K562 (cell line): ENCODE results near the gene SHISAL2A. TPM values are rescaled to one million over a fixed set of nuclear protein-coding genes. Genes with fewer than 3 reads are reported as not detected.

Experiments used
- BRD4 ChIP-seq: fragments of 200-600 bp; sonication (generic); IDR thresholded peaks from 2 replicates; pipeline ENCODE4 v1.6.1; 2017; ENCODE audit warnings: inconsistent platforms
- CHD1 ChIP-seq: fragments of 200-600 bp; sonication (generic); IDR thresholded peaks from one replicate; pipeline ENCODE4 v1.6.1; 2012; ENCODE audit warnings: mild to moderate bottlenecking, moderate library complexity, low read length, inconsistent platforms
- DDX20 ChIP-seq: fragments of 450-650 bp; IDR thresholded peaks from 2 replicates; pipeline ENCODE4 v1.6.1; 2016; ENCODE audit warnings: missing genetic modification characterization, low read depth, mild to moderate bottlenecking, missing compliant biosample characterization, moderate library complexity
- FOXA3 ChIP-seq, 2 experiments: fragments of 450-650 bp in 1 of 2; sonication (generic) in 1 of 2; formaldehyde crosslinking; IDR thresholded peaks in 1 of 2; conservative IDR thresholded peaks in 1 of 2; 2 replicates each; pipeline versions ENCODE4 v1.4.0 to v1.8.0; 2020 to 2022; ENCODE audit warnings: mild to moderate bottlenecking in 2 of 2, missing genetic modification reagents in 1 of 2
- GATAD2A ChIP-seq: fragments of 450-650 bp; IDR thresholded peaks from 2 replicates; pipeline ENCODE4 v1.6.1; 2017
- HDAC3 ChIP-seq: fragments of 450-650 bp; IDR thresholded peaks from 2 replicates; pipeline ENCODE4 v1.6.1; 2018; ENCODE audit warnings: borderline replicate concordance, mild to moderate bottlenecking, moderate library complexity; ENCODE audit not compliant: partially characterized antibody
- IFI16 ChIP-seq: fragments of 250-450 bp; sonication (Bioruptor Pico); IDR thresholded peaks from 2 replicates; pipeline ENCODE4 v2.1.2; 2022; ENCODE audit warnings: mild to moderate bottlenecking, inconsistent platforms
- MCM5 ChIP-seq: fragments of 450-650 bp; IDR thresholded peaks from 2 replicates; pipeline ENCODE4 v1.6.1; 2016; ENCODE audit warnings: low read depth
- PPARD ChIP-seq: fragments of 250-450 bp; sonication (Bioruptor Pico); IDR thresholded peaks from 2 replicates; pipeline ENCODE4 v1.8.0; 2022; ENCODE audit warnings: inconsistent platforms, mild to moderate bottlenecking, moderate library complexity
- PRMT5 ChIP-seq: sonication (generic); formaldehyde crosslinking; IDR thresholded peaks from 2 replicates; pipeline ENCODE4 v1.5.0; 2020; ENCODE audit warnings: missing genetic modification reagents
- SMARCB1 ChIP-seq: IDR thresholded peaks from 2 replicates; pipeline ENCODE4 v1.6.1; 2011; ENCODE audit warnings: improper control_type of control experiment, low read depth; ENCODE audit not compliant: insufficient read length
- TBL1XR1 ChIP-seq, 2 experiments: IDR thresholded peaks; 2 replicates each; pipeline ENCODE4 v1.6.1; 2012; ENCODE audit warnings: improper control_type of control experiment in 2 of 2, low read length in 2 of 2, mild to moderate bottlenecking in 1 of 2
- TRIM28 ChIP-seq: fragments of 450-650 bp; IDR thresholded peaks from 2 replicates; pipeline ENCODE4 v1.6.1; 2017
- XRCC5 ChIP-seq: fragments of 200-400 bp; formaldehyde crosslinking; IDR thresholded peaks from 2 replicates; pipeline ENCODE4 v1.6.1; 2017; ENCODE audit warnings: low read depth, mild to moderate bottlenecking, low read length
- ZNF583 ChIP-seq: fragments of 250-450 bp; sonication (Bioruptor Pico); IDR thresholded peaks from 2 replicates; pipeline ENCODE4 v1.4.0; 2020
- polyA plus RNA-seq, 8 experiments: library from polyadenylated mRNA; depleted of rRNA in 4 of 8; stranded (reverse) in 5 of 8; unstranded in 3 of 8; fragments of >200 nt; fragmentation: Nextera tagmentation in 2 of 8; fragmentation: Illumina TruSeq in 1 of 8; extraction: Ambion mirVana in 2 of 8; extraction: Trizol in 1 of 8; gene quantifications; 2 replicates each; pipeline versions ENCODE4 v1.2.1 to v1.2.3, GENCODE V29; 2011 to 2014; ENCODE audit warnings: inconsistent platforms in 1 of 8, missing spikeins in 1 of 8
- total RNA-seq, 7 experiments: library from RNA; depleted of rRNA in 6 of 7; stranded (reverse); fragments of >200 nt in 6 of 7; fragmentation: Illumina TruSeq in 2 of 7; extraction: Trizol in 2 of 7; gene quantifications; 2 replicates each; pipeline versions ENCODE4 v1.2.1 to v1.2.3, GENCODE V29; 2011 to 2021; ENCODE audit warnings: low replicate concordance in 1 of 7
- TF ChIP-seq, protein P1 (sequence below): fragments of 450-650 bp; formaldehyde crosslinking; IDR thresholded peaks from 2 replicates; pipeline ENCODE4 v1.4.0; 2022; ENCODE audit warnings: mild to moderate bottlenecking, moderate library complexity
- TF ChIP-seq, protein P2 (sequence below): fragments of 450-650 bp; IDR thresholded peaks from 2 replicates; pipeline ENCODE4 v1.7.0; 2016; ENCODE audit warnings: borderline replicate concordance
- TF ChIP-seq, protein P3 (sequence below): fragments of 450-650 bp; formaldehyde crosslinking; IDR thresholded peaks from 2 replicates; pipeline ENCODE4 v1.4.0; 2020; ENCODE audit warnings: mild to moderate bottlenecking, mixed read lengths
- TF ChIP-seq, protein P4 (sequence below): sonication (generic); formaldehyde crosslinking; IDR thresholded peaks from 2 replicates; pipeline ENCODE4 v1.4.0; 2020; ENCODE audit warnings: mild to moderate bottlenecking, missing genetic modification reagents
- TF ChIP-seq, protein P5 (sequence below), 2 experiments: fragments of 450-650 bp in 1 of 2; sonication (generic) in 1 of 2; formaldehyde crosslinking in 1 of 2; IDR thresholded peaks in 1 of 2; conservative IDR thresholded peaks in 1 of 2; 2 replicates each; pipeline versions ENCODE4 v1.6.1 to v1.8.1; 2016 to 2023; ENCODE audit warnings: mild to moderate bottlenecking in 2 of 2, moderate library complexity in 2 of 2, inconsistent platforms in 1 of 2, missing genetic modification reagents in 1 of 2

Gene SHISAL2A
- total and polyA plus RNA-seq, 9 of the 15 experiments (the other 6 are each of a cell fraction or from before 2014, with no cell fraction given), result 0.11 TPM; not detected in 8

DNA sequence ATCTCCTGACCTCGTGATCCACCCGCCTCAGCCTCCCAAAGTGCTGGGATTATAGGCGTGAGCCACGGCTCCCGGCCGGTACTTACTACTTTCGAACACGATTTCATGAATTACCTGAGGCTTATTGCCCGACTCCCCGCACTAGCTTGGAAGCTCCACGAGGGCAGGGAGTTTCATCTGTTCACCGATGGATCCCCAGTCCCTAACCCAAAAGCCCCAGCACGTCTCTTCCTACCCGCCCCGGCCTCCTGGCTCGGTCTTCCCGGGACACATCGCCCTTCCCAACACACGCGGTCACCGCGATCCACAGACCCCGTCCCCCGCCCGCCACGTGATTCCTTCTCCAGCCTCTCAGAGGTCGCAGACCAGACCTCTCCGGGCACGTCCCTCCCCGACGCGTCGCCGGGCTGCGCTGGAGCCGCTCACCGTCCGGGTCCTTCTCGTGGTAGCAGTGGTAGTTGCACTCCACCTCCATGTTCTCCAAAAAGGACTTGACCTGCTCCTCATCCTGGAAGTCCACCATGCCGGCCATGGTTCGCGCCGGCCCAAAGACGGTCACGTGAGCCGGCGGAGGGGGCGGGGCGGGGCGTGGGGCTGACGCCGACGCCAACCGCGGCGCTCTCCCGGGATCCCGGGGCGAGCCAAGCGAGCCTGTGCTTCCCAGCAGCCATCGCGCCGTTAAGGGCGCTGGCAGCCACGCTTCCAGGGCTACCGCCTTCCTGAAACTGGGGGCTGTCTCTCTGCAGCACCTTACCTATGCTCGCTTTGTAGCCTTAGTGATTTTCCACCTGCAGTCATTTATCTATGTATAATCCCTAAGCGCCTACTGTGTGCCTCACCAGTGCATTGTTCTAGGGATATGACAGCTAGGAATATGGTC is 65.1 kb downstream of the SHISAL2A start, which contains the start of gene COA7 (continued):
- TF ChIP-seq, protein P1, sequence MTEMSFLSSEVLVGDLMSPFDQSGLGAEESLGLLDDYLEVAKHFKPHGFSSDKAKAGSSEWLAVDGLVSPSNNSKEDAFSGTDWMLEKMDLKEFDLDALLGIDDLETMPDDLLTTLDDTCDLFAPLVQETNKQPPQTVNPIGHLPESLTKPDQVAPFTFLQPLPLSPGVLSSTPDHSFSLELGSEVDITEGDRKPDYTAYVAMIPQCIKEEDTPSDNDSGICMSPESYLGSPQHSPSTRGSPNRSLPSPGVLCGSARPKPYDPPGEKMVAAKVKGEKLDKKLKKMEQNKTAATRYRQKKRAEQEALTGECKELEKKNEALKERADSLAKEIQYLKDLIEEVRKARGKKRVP (CRISPR knock-in tag), result peak; percentile 21; the same call in 1 of the 2 replicates
- TF ChIP-seq TRIM28 (peak; percentile 79), BRD4 (peak; percentile 86; the same call in 1 of the 2 replicates), GATAD2A (peak; percentile 35), IFI16 (CRISPR knock-in tag) (peak; percentile 63; the same call in 1 of the 2 replicates), FOXA3 (CRISPR knock-in tag; conservative IDR thresholded peaks at IDR 0.05 in 1 of 2, IDR thresholded peaks at IDR 0.05 in 1 of 2) (no peak; a peak in 1 of 4 replicates), PRMT5 (CRISPR knock-in tag) (peak; percentile 64; the same call in 1 of the 2 replicates), DDX20 (tag) (no peak), PPARD (no peak), HDAC3 (no peak), TBL1XR1 (IDR thresholded peaks at IDR 0.05; ENCODE audit: low read length in 2 of 2) (peak; percentile 33 to 67; a peak in 1 of 4 replicates), MCM5 (no peak), CHD1 (no peak), ZNF583 (CRISPR knock-in tag) (peak; percentile 50; the same call in 1 of the 2 replicates), XRCC5 (no peak), SMARCB1 (no peak)
- TF ChIP-seq, protein P2, sequence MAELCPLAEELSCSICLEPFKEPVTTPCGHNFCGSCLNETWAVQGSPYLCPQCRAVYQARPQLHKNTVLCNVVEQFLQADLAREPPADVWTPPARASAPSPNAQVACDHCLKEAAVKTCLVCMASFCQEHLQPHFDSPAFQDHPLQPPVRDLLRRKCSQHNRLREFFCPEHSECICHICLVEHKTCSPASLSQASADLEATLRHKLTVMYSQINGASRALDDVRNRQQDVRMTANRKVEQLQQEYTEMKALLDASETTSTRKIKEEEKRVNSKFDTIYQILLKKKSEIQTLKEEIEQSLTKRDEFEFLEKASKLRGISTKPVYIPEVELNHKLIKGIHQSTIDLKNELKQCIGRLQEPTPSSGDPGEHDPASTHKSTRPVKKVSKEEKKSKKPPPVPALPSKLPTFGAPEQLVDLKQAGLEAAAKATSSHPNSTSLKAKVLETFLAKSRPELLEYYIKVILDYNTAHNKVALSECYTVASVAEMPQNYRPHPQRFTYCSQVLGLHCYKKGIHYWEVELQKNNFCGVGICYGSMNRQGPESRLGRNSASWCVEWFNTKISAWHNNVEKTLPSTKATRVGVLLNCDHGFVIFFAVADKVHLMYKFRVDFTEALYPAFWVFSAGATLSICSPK, result peak; percentile 55; the same call in 1 of the 2 replicates
- TF ChIP-seq, protein P3, sequence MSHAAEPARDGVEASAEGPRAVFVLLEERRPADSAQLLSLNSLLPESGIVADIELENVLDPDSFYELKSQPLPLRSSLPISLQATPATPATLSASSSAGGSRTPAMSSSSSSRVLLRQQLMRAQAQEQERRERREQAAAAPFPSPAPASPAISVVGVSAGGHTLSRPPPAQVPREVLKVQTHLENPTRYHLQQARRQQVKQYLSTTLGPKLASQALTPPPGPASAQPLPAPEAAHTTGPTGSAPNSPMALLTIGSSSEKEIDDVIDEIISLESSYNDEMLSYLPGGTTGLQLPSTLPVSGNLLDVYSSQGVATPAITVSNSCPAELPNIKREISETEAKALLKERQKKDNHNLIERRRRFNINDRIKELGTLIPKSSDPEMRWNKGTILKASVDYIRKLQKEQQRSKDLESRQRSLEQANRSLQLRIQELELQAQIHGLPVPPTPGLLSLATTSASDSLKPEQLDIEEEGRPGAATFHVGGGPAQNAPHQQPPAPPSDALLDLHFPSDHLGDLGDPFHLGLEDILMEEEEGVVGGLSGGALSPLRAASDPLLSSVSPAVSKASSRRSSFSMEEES (CRISPR knock-in tag), result peak; percentile 98
- TF ChIP-seq, protein P4, sequence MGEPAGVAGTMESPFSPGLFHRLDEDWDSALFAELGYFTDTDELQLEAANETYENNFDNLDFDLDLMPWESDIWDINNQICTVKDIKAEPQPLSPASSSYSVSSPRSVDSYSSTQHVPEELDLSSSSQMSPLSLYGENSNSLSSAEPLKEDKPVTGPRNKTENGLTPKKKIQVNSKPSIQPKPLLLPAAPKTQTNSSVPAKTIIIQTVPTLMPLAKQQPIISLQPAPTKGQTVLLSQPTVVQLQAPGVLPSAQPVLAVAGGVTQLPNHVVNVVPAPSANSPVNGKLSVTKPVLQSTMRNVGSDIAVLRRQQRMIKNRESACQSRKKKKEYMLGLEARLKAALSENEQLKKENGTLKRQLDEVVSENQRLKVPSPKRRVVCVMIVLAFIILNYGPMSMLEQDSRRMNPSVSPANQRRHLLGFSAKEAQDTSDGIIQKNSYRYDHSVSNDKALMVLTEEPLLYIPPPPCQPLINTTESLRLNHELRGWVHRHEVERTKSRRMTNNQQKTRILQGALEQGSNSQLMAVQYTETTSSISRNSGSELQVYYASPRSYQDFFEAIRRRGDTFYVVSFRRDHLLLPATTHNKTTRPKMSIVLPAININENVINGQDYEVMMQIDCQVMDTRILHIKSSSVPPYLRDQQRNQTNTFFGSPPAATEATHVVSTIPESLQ (CRISPR knock-in tag), result peak; percentile 96
- TF ChIP-seq, protein P5, sequence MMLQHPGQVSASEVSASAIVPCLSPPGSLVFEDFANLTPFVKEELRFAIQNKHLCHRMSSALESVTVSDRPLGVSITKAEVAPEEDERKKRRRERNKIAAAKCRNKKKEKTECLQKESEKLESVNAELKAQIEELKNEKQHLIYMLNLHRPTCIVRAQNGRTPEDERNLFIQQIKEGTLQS (IDR thresholded peaks at IDR 0.05), result no peak; the same call in 1 of the 2 replicates
- TF ChIP-seq, protein P5 (CRISPR knock-in tag; conservative IDR thresholded peaks at IDR 0.05), result peak; percentile 67; the same call in 1 of the 2 replicates
